ENCODE measurements around the gene DNTT.
"Not testable (repeated sequence)": the region's sequence is repeated elsewhere in the genome, so short reads cannot be mapped to it uniquely, and the experiment has no call there.

Gene DNTT

GRCh38 chr10:96276831-96277230, 27.4 kb upstream of the DNTT start:
- DNase-seq = no peak

GRCh38 chr10:96279191-96279641, 25.0 kb upstream of the DNTT start:
- DNase-seq = no peak

GRCh38 chr10:96280859-96281258, 23.4 kb upstream of the DNTT start:
- DNase-seq = no peak

- DNase-seq = no peak
Observed at GRCh38 chr10:96281444-96282029, 22.7 kb upstream of the DNTT start.

- no peak for DNase-seq
Observed at GRCh38 chr10:96283351-96283750, 20.9 kb upstream of the DNTT start.

- no peak for DNase-seq
Observed at GRCh38 chr10:96283756-96284155, 20.5 kb upstream of the DNTT start.

- DNase-seq = no peak
Observed at GRCh38 chr10:96285331-96285752, 18.9 kb upstream of the DNTT start.

GRCh38 chr10:96287392-96288105, 16.7 kb upstream of the DNTT start:
- DNase-seq = no peak

GRCh38 chr10:96288151-96288621, 16.0 kb upstream of the DNTT start:
- DNase-seq = no peak

GRCh38 chr10:96289218-96289910, 14.9 kb upstream of the DNTT start:
- no peak for DNase-seq

- no peak for DNase-seq
Observed at GRCh38 chr10:96290368-96291133, 13.7 kb upstream of the DNTT start.

- DNase-seq = no peak
Observed at GRCh38 chr10:96292971-96293920, 11.0 kb upstream of the DNTT start.

- DNase-seq = no peak
Observed at GRCh38 chr10:96295475-96295874, 8.8 kb upstream of the DNTT start.

GRCh38 chr10:96297486-96297885, 6.7 kb upstream of the DNTT start:
- DNase-seq = no peak

- DNase-seq = no peak
Observed at GRCh38 chr10:96298362-96298761, 5.9 kb upstream of the DNTT start.

GRCh38 chr10:96299383-96299782, 4.9 kb upstream of the DNTT start:
- no peak for DNase-seq

GRCh38 chr10:96301616-96302015, 2.6 kb upstream of the DNTT start:
- DNase-seq = no peak

GRCh38 chr10:96305019-96305418, 785 bp downstream of the DNTT start:
- no peak for DNase-seq

GRCh38 chr10:96306516-96306915, 2.3 kb downstream of the DNTT start:
- no peak for DNase-seq

GRCh38 chr10:96308854-96309253, 4.6 kb downstream of the DNTT start:
- not testable (repeated sequence) for DNase-seq

- no peak for DNase-seq
Observed at GRCh38 chr10:96309628-96310320, 5.5 kb downstream of the DNTT start.
